OCI-LY1 (cell line): ENCODE results near the gene ZNF274.

ENCODE experiments used
- H2AFZ ChIP-seq: fragments of 200-600 bp; sonication (generic), shearing (Covaris generic); 2 replicates; pipeline ENCODE4 v1.6.0; 2014; ENCODE audit warnings: antibody characterized with exemption, mild to moderate bottlenecking, low read length
- H3F3A ChIP-seq: fragments of 200-600 bp; sonication (generic), shearing (Covaris generic); 2 replicates; pipeline ENCODE4 v1.6.0; 2014; ENCODE audit warnings: mild to moderate bottlenecking, antibody characterized with exemption, low read length, moderate library complexity; ENCODE audit not compliant: insufficient read depth
- H3K27ac ChIP-seq: fragments of 200-600 bp; sonication (generic); 2 replicates; pipeline ENCODE4 v1.5.1; 2014; ENCODE audit warnings: low read length, mixed run types, mild to moderate bottlenecking, low read depth; ENCODE audit not compliant: poor library complexity, severe bottlenecking
- H3K27me3 ChIP-seq: fragments of 200-600 bp; sonication (generic); 2 replicates; pipeline ENCODE4 v1.6.0; 2014; ENCODE audit warnings: antibody characterized with exemption, mild to moderate bottlenecking, low read length, moderate library complexity; ENCODE audit not compliant: insufficient read depth
- H3K36me3 ChIP-seq: fragments of 200-600 bp; sonication (generic); 2 replicates; pipeline ENCODE4 v1.6.1; 2014; ENCODE audit warnings: mild to moderate bottlenecking, antibody characterized with exemption, low read length, moderate library complexity, mixed read lengths; ENCODE audit not compliant: insufficient read depth
- H3K4me1 ChIP-seq: fragments of 200-600 bp; sonication (generic); 2 replicates; pipeline ENCODE4 v1.5.1; 2014; ENCODE audit warnings: mild to moderate bottlenecking, low read length, moderate library complexity; ENCODE audit not compliant: insufficient read depth, severe bottlenecking
- H3K4me2 ChIP-seq: fragments of 200-600 bp; sonication (generic), shearing (Covaris generic); 2 replicates; pipeline ENCODE4 v1.6.1; 2014; ENCODE audit warnings: low read length
- H3K4me3 ChIP-seq: fragments of 200-600 bp; sonication (generic); 2 replicates; pipeline ENCODE4 v1.5.1; 2014; ENCODE audit warnings: low read length, low read depth, mild to moderate bottlenecking, mixed read lengths; ENCODE audit not compliant: poor library complexity, severe bottlenecking
- H3K79me2 ChIP-seq: fragments of 200-600 bp; shearing (Covaris generic); 2 replicates; pipeline ENCODE4 v1.6.1; 2016; ENCODE audit warnings: mixed run types, low read length, mixed read lengths; ENCODE audit not compliant: insufficient read depth
- H3K9ac ChIP-seq: fragments of 200-600 bp; sonication (generic), shearing (Covaris generic); 2 replicates; pipeline ENCODE4 v1.6.1; 2014; ENCODE audit warnings: mild to moderate bottlenecking, low read length, mixed read lengths
- H3K9me2 ChIP-seq: fragments of 200-600 bp; sonication (generic), shearing (Covaris generic); 2 replicates; pipeline ENCODE4 v1.6.1; 2014; ENCODE audit warnings: low read depth, mild to moderate bottlenecking, low read length, mixed read lengths
- H3K9me3 ChIP-seq: fragments of 200-600 bp; shearing (Covaris generic); 2 replicates; pipeline ENCODE4 v1.6.1; 2014; ENCODE audit warnings: low read length, mixed read lengths
- H4K20me1 ChIP-seq: fragments of 200-600 bp; sonication (generic), shearing (Covaris generic); 2 replicates; pipeline ENCODE4 v1.6.0; 2016; ENCODE audit warnings: mild to moderate bottlenecking, low read length; ENCODE audit not compliant: insufficient read depth
- EZH2 ChIP-seq: fragments of 200-600 bp; sonication (generic), shearing (Covaris generic); IDR thresholded peaks from 2 replicates; pipeline ENCODE4 v1.8.0; 2017; ENCODE audit warnings: borderline replicate concordance, mixed run types, mild to moderate bottlenecking, antibody characterized with exemption, low read length, moderate library complexity, mixed read lengths
- TF ChIP-seq, protein P1 (sequence below): fragments of 200-600 bp; sonication (generic), shearing (Covaris generic); IDR thresholded peaks from 2 replicates; pipeline ENCODE4 v1.5.1; 2017; ENCODE audit warnings: mild to moderate bottlenecking, antibody characterized with exemption, low read length, moderate library complexity, mixed read lengths

Gene ZNF274

DNA sequence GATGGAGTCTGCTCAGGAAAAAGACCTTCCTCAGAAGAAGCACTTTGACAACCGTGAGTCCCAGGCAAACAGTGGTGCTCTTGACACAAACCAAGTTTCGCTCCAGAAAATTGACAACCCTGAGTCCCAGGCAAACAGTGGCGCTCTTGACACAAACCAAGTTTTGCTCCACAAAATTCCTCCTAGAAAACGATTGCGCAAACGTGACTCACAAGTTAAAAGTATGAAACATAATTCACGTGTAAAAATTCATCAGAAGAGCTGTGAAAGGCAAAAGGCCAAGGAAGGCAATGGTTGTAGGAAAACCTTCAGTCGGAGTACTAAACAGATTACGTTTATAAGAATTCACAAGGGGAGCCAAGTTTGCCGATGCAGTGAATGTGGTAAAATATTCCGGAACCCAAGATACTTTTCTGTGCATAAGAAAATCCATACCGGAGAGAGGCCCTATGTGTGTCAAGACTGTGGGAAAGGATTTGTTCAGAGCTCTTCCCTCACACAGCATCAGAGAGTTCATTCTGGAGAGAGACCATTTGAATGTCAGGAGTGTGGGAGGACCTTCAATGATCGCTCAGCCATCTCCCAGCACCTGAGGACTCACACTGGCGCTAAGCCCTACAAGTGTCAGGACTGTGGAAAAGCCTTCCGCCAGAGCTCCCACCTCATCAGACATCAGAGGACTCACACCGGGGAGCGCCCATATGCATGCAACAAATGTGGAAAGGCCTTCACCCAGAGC is 29.6 kb downstream of the ZNF274 start:
- Histone ChIP-seq H3K9me3 (peaks cover 53% of the 10 kb centered on the region), H2AFZ (no peak overlapping the region), H3K4me3 (no peak overlapping the region), H3K36me3 (peaks cover 70% of the 10 kb centered on the region), H3K9me2 (no peaks in the 10 kb centered on the region), H3F3A (no peaks in the 10 kb centered on the region), H3K4me2 (no peak overlapping the region), H4K20me1 (no peaks in the 10 kb centered on the region), H3K27ac (no peak overlapping the region), H3K27me3 (no peaks in the 10 kb centered on the region), H3K9ac (no peak overlapping the region), H3K4me1 (no peaks in the 10 kb centered on the region), H3K79me2 (no peaks in the 10 kb centered on the region)
- no peak for TF ChIP-seq EZH2
- TF ChIP-seq, protein P1, sequence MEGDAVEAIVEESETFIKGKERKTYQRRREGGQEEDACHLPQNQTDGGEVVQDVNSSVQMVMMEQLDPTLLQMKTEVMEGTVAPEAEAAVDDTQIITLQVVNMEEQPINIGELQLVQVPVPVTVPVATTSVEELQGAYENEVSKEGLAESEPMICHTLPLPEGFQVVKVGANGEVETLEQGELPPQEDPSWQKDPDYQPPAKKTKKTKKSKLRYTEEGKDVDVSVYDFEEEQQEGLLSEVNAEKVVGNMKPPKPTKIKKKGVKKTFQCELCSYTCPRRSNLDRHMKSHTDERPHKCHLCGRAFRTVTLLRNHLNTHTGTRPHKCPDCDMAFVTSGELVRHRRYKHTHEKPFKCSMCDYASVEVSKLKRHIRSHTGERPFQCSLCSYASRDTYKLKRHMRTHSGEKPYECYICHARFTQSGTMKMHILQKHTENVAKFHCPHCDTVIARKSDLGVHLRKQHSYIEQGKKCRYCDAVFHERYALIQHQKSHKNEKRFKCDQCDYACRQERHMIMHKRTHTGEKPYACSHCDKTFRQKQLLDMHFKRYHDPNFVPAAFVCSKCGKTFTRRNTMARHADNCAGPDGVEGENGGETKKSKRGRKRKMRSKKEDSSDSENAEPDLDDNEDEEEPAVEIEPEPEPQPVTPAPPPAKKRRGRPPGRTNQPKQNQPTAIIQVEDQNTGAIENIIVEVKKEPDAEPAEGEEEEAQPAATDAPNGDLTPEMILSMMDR: no peak

DNA sequence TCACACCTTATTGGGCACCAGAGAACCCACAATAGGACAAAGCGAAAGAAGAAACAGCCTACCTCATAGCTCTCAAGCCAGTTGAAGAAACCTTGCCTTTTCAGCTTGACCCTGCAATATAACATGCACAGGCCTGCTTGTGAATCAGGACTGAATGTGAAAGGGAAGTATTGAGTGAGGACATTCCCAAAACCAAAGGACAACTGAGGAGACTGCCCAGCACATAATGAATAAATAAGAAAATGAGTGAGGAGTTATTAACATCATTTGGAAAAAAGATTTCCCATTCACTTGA is 30.2 kb downstream of the ZNF274 start:
- no peak overlapping the region for H3K9ac ChIP-seq
- no peaks in the 10 kb centered on the region for H4K20me1 ChIP-seq
- TF ChIP-seq, protein P1: no peak
- no peak for TF ChIP-seq EZH2
- no peaks in the 10 kb centered on the region for H3K4me1 ChIP-seq
- no peak overlapping the region for H3K4me3 ChIP-seq
- peaks cover 65% of the 10 kb centered on the region for H3K36me3 ChIP-seq
- H3K27me3 ChIP-seq: no peaks in the 10 kb centered on the region
- no peak overlapping the region for H3K4me2 ChIP-seq
- H3K9me3 ChIP-seq: peaks cover 52% of the 10 kb centered on the region
- no peak overlapping the region for H2AFZ ChIP-seq
- H3K27ac ChIP-seq: no peak overlapping the region
- H3K9me2 ChIP-seq: no peaks in the 10 kb centered on the region
- no peaks in the 10 kb centered on the region for H3K79me2 ChIP-seq
- no peaks in the 10 kb centered on the region for H3F3A ChIP-seq

DNA sequence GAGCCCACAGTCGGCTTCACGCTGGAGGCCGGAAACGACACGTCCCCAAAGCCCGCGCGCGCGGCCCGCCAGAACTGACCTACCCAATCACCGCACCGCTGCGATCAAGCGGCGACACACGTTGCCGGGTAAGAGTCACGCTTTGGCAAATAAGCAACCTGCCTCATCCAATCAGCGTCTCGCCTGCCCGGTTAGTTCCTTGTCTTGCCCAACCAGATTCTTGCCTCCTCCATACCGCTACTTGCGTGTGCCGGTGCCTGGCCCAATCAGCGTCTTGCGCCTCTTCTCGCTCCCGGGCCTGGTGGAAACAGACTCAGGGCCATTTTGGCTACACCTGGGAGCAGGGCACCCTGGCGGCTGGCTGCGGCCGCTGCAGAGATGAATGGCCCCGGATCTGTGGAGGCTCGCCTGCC is 34.2 kb downstream of the ZNF274 start:
- Histone ChIP-seq H3F3A (no peaks in the 10 kb centered on the region), H4K20me1 (no peaks in the 10 kb centered on the region), H3K27ac (no peak overlapping the region), H3K79me2 (no peaks in the 10 kb centered on the region), H3K4me1 (no peaks in the 10 kb centered on the region), H3K4me2 (no peak overlapping the region), H3K9me2 (no peaks in the 10 kb centered on the region), H3K36me3 (peaks cover 24% of the 10 kb centered on the region), H3K9ac (no peak overlapping the region), H3K27me3 (no peaks in the 10 kb centered on the region), H3K9me3 (peaks cover 32% of the 10 kb centered on the region), H2AFZ (no peak overlapping the region), H3K4me3 (no peak overlapping the region)
- TF ChIP-seq, protein P1: no peak
- no peak for TF ChIP-seq EZH2
